WERI-Rb-1 (cell line): Measurements from ENCODE around the gene MRTFB.

Source experiments
- DNase-seq: peaks from one replicate; pipeline ENCODE4 v3.0.0-alpha.2; 2020
- H3K27ac ChIP-seq: fragments of 250-450 bp; sonication (Bioruptor Pico); 2 replicates; pipeline ENCODE4 v1.5.1; 2020; ENCODE audit warnings: mild to moderate bottlenecking, moderate library complexity
- H3K27me3 ChIP-seq: fragments of 250-450 bp; sonication (Bioruptor Pico); 2 replicates; pipeline ENCODE4 v1.5.1; 2021; ENCODE audit warnings: mild to moderate bottlenecking, low read depth, moderate library complexity; ENCODE audit not compliant: insufficient read depth, severe bottlenecking
- H3K36me3 ChIP-seq: fragments of 250-450 bp; sonication (Bioruptor Pico); 2 replicates; pipeline ENCODE4 v1.5.1; 2020; ENCODE audit warnings: mild to moderate bottlenecking, moderate library complexity
- H3K4me3 ChIP-seq: 2 replicates; pipeline ENCODE4 v1.5.1; 2011; ENCODE audit warnings: low read depth, mild to moderate bottlenecking, control low read depth, low read length
- H3K9me3 ChIP-seq: fragments of 250-450 bp; sonication (Bioruptor Pico); 2 replicates; pipeline ENCODE4 v1.5.1; 2021; ENCODE audit warnings: mild to moderate bottlenecking, moderate library complexity; ENCODE audit not compliant: severe bottlenecking
- TF ChIP-seq, protein P1 (sequence below): IDR thresholded peaks from 2 replicates; pipeline ENCODE4 v1.5.1; 2011; ENCODE audit warnings: low read depth, mild to moderate bottlenecking, control low read depth, inconsistent platforms, low read length

The MRTFB gene

DNA sequence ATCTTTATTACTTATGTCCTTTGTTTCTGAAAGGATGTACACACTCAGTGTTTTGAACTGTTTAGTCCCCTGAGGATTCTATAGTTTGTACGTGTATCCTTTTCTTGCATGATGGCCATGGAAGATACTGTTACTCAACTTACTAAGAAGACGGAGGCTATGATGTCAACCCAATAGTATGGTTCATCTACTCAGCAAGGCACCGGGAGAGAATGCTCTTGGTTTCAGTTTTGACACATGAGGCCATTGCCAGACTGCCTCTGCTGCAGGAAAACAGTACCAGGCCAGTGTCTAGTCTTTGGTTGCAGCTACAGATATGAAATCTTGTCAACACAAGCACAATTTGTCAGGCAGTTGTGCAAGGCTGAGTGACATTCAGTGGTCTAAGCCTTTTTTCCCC, 134.5 kb downstream of the MRTFB start:
- TF ChIP-seq, protein P1, sequence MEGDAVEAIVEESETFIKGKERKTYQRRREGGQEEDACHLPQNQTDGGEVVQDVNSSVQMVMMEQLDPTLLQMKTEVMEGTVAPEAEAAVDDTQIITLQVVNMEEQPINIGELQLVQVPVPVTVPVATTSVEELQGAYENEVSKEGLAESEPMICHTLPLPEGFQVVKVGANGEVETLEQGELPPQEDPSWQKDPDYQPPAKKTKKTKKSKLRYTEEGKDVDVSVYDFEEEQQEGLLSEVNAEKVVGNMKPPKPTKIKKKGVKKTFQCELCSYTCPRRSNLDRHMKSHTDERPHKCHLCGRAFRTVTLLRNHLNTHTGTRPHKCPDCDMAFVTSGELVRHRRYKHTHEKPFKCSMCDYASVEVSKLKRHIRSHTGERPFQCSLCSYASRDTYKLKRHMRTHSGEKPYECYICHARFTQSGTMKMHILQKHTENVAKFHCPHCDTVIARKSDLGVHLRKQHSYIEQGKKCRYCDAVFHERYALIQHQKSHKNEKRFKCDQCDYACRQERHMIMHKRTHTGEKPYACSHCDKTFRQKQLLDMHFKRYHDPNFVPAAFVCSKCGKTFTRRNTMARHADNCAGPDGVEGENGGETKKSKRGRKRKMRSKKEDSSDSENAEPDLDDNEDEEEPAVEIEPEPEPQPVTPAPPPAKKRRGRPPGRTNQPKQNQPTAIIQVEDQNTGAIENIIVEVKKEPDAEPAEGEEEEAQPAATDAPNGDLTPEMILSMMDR, result no peak
- Histone ChIP-seq H3K27me3 (no peaks in the 10 kb centered on the region), H3K4me3 (no peak overlapping the region), H3K36me3 (no peaks in the 10 kb centered on the region), H3K9me3 (no peaks in the 10 kb centered on the region), H3K27ac (no peak overlapping the region)
- DNase-seq, result no peak

DNA sequence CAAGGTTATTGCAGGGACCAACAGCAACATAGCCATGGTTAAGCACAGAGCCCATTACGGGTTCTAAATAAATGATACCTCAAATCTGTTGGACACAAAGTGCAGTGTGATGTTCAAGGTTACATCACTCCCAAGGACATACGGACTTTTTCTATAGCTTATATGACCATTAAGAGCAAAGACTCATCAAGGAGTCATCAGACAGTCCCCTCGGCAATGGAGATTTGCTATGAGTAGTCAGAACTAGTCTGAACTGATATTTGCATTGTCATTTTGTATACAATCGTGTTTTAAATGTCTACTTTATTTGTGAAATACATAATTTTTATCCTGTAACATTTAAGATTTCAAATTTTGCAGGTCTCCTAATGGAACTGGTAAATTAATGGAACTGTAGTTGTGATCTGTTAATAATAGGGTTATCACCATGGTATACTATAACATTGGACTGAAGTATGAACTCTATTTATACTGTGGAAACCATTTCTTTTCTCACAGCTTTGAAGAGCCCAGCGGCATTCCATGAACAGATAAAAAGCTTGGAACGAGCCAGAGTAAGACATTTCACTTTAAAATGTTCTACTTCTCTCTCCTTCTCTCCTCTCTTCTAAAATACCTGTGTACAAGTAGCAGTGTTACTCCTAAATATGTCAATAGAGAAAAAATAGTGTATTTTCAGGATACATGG, 140.9 kb downstream of the MRTFB start:
- H3K27ac ChIP-seq, result no peak overlapping the region
- TF ChIP-seq, protein P1, result no peak
- H3K36me3 ChIP-seq, result no peaks in the 10 kb centered on the region
- H3K9me3 ChIP-seq, result no peaks in the 10 kb centered on the region
- H3K27me3 ChIP-seq, result no peaks in the 10 kb centered on the region
- H3K4me3 ChIP-seq, result no peak overlapping the region
- DNase-seq, result no peak

DNA sequence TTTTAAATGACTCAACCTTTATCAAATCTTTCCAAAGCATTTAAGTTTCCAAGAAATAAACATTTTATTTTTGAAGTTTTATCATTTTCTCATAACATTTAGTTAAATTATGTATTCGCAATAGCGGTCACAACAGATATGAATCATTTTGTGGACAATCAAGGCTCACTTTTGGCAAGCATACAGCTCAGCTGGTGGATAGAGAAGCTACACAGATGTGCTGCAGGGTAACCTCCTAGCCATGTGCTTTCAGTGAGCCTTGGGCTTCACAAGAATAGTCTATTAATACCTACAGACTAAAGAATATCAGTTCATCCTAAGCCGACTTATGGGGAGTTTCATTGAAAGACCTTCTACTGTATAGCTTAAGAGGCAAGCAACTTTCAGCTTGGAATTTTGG, 144.8 kb downstream of the MRTFB start:
- TF ChIP-seq, protein P1, result no peak
- Histone ChIP-seq H3K9me3 (no peaks in the 10 kb centered on the region), H3K27ac (no peak overlapping the region), H3K4me3 (no peak overlapping the region), H3K27me3 (no peaks in the 10 kb centered on the region), H3K36me3 (peaks cover 10% of the 10 kb centered on the region)
- no peak for DNase-seq

DNA sequence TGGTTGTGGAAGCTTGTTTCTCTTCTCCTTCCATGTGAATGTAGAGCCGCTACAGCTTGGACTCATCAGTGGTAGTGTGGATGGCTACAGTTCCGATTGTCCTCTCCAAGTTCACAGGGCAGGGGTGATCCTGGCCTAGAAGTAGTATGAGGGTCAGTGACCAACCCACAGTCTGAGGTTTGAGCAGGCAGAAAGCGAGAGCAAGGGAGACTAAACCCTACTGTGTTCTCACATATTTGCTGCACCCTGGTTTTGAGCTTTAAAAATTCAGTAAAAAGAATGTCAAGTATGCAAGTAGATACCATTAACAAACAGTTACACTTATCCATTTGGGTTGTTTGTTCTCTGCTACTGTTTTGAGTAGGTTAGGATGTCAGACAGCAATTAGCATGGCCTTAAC, 148.9 kb downstream of the MRTFB start:
- H3K27ac ChIP-seq, result no peak overlapping the region
- DNase-seq, result no peak
- no peaks in the 10 kb centered on the region for H3K27me3 ChIP-seq
- no peak overlapping the region for H3K4me3 ChIP-seq
- TF ChIP-seq, protein P1, result no peak
- no peaks in the 10 kb centered on the region for H3K9me3 ChIP-seq
- peaks cover 16% of the 10 kb centered on the region for H3K36me3 ChIP-seq

DNA sequence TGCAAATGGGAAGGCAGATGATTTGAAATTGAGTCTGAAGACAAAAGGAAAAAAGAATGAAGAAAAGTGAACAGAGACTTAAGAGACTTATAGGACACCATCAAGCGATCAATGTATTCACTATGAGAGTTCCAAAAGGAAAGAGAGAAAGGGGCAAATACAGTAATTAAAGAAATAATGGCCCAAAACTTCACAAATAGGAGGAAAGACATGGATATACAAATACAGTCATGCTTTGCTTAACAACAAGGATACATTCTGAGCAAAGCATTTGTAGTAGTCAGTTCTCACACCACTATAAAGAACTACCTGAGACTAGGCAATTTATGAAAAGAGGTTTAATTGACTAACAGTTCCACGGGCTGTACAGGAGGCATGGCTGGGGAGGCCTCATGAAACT, 152.5 kb downstream of the MRTFB start:
- Histone ChIP-seq H3K27me3 (no peaks in the 10 kb centered on the region), H3K4me3 (no peak overlapping the region), H3K9me3 (no peaks in the 10 kb centered on the region), H3K27ac (no peak overlapping the region), H3K36me3 (peaks cover 11% of the 10 kb centered on the region)
- no peak for DNase-seq
- TF ChIP-seq, protein P1, result no peak

DNA sequence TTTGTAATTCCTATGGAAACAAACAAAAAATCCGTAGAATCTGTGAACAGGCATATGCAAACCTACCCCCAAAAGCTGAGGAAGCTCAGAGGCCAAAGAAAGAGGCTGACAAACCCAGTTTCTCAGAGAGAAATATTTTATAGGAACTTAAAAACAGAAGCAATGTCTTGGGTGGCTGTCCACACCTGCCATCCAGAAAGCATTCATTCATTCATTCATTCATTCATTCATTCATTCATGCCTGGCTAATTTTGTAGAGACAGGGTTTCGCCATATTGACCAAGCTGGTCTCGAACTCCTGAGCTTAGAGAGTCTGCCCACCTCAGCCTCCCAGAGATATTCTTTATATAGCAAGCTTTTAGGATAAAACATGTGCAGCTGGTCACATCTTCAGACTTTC, 154.3 kb downstream of the MRTFB start:
- Histone ChIP-seq H3K27ac (no peak overlapping the region), H3K36me3 (peaks cover 6% of the 10 kb centered on the region; the same call in 1 of the 2 replicates), H3K9me3 (no peaks in the 10 kb centered on the region), H3K27me3 (no peaks in the 10 kb centered on the region), H3K4me3 (no peak overlapping the region)
- no peak for DNase-seq
- TF ChIP-seq, protein P1, result no peak
